GM12874 (cell line): ENCODE measurements around the gene GSK3B.

Experiments used
- TF ChIP-seq, protein P1 (sequence below): IDR thresholded peaks from 2 replicates; pipeline ENCODE4 v1.5.1; 2011; ENCODE audit warnings: low read depth, mild to moderate bottlenecking, control low read depth, low read length, moderate library complexity; ENCODE audit not compliant: insufficient read depth

The GSK3B gene

DNA sequence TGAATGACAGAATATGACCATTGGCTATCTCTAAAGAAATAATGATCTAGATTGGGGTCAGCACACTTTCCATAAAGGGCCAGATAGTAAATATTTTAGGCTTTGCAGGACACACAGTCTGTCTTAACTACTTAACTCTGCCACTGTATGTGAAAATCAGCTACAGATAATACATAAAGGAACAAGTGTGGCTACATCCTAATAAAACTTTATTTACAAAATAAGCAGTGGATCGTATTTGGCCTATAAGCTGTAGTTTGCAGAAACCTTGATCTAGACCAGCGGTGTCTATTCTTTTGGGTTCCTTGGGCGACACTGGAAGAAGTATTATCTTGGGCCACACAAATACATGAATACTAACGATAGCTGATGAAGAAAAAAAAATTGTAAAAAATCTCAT, 27.6 kb downstream of the GSK3B start:
- TF ChIP-seq, protein P1, sequence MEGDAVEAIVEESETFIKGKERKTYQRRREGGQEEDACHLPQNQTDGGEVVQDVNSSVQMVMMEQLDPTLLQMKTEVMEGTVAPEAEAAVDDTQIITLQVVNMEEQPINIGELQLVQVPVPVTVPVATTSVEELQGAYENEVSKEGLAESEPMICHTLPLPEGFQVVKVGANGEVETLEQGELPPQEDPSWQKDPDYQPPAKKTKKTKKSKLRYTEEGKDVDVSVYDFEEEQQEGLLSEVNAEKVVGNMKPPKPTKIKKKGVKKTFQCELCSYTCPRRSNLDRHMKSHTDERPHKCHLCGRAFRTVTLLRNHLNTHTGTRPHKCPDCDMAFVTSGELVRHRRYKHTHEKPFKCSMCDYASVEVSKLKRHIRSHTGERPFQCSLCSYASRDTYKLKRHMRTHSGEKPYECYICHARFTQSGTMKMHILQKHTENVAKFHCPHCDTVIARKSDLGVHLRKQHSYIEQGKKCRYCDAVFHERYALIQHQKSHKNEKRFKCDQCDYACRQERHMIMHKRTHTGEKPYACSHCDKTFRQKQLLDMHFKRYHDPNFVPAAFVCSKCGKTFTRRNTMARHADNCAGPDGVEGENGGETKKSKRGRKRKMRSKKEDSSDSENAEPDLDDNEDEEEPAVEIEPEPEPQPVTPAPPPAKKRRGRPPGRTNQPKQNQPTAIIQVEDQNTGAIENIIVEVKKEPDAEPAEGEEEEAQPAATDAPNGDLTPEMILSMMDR, result no peak

DNA sequence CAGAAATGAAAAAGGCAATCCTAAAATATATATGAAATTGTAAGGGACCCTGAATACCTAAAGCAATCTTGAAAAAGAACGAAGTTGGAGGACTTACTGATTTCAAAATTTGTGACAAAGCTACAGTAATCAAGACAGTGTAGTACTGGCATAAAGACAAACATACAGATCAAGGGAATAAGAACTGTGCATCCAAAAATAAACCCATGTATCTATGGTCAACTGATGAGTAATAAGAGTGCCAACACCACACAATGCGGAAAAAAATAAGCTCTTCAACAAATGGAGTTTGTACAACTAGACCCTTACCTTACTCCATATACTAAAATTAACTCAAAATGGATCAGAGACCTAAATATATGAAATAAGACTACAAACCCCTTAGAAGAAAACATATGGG, 29.6 kb downstream of the GSK3B start:
- TF ChIP-seq, protein P1, result no peak

DNA sequence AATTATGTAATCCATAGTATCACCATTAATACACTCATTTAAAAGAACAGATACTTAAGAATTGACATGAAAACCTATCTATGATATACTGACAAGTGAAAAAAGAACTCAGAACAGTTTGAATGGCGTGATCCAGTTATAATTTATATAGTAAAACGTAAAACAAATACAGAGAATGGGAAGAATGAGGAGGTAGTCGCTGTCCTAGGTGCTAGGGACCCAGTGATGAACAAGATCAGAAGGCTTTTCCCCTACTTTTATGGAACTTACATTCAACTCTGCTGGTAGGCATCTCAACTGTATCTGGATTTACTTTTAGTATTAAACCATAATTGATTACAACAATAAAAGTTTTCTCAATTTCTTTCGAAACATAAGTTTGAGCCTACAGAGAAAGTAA, 31.8 kb downstream of the GSK3B start:
- TF ChIP-seq, protein P1, result no peak

DNA sequence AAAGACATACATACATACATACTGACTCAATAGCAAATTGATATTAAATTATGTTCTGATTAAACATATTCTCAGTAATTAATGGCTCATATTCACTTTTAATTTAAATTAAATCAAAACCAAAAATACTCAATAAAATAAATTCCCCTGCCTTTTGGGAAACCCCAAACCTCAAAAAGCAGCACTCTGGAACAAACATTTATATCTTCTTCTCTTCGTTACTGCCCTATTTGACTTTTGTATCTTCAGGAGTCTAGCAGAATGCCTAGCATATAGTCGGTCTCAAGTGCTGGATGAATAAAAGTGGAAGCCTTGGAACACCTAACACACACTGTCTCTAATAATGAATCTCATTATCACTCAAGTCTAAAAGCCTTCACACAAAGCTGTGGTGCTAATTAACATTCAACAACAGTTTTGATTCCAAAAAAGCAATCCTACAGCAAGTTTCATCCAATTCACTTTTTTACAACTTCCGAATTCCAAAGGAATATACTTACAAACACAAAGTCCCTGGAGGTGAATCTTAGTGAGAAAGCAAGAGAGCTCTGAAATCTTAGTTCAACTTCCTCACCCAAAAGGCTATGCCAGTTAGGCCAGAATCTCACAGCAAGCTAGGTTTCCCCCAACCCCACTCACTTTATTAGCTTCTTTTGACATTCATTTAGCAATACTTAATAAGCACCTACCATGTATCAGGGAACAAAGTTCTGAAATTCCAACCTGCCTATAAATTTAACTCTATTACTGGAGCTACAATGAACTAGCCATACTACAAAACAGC, 35.0 kb downstream of the GSK3B start:
- TF ChIP-seq, protein P1, result no peak

DNA sequence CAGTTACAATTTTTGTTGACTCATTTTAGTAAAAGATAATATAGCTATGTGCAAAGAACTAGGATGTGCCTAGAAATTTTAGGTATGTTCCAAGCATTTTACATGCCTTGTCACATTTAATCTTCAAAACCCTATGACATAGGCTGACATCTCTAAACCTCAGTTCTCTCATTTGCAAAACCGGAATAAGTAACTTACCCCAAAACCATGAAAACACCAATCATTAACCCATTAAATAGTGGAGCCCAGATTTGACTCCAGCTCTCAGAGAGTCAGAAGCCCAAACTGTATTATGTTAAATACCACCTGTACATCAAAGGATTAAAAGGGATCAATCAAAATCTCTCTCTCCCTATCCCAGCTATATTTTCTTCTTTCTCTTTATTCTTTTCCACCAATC, 36.6 kb downstream of the GSK3B start:
- TF ChIP-seq, protein P1, result no peak

DNA sequence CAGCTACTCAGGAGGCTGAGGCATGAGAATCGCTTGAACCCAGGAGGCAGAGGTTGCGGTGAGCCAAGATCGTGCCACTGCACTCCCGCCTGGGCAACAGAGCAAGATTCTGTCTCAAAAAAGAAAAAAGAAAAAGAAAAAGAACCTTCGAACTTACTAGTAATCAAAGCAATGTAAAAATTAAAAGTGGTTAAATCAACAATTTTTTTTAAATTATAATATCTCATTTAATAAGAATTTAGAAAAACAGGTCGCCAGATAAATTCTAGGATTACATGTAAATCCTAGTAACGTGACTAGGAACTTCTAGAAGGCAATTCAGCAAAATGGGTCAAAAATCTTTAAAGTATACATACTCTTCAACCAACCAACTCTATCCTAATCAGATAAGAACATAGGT, 37.2 kb downstream of the GSK3B start:
- TF ChIP-seq, protein P1, result no peak

DNA sequence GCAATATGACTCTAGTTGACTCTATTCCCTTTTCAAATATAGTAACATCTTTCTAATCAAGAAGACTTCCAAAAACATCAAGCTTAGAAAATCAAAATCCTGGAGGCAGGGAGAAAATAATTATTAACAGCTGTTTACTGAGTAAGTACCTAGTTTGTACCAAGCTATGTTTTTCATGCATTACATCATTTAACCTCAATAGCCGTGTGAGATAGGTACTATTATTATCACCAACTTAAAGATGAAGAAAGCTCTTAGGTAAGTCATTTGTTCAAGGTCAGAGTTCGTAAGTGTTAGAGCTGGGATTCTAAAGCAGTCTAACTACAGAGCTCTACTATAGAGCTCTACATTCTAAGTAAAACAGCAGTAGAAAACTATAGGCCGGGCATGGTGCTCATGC, 41.6 kb downstream of the GSK3B start:
- TF ChIP-seq, protein P1, result no peak
